C4-2B (cell line): ENCODE measurements around the gene LRBA.

Experiments used
- H3K27ac ChIP-seq: fragments of 450-650 bp; 2 replicates; pipeline ENCODE4 v1.5.1; 2017
- CTCF ChIP-seq: fragments of 450-650 bp; conservative IDR thresholded peaks from 2 replicates; pipeline ENCODE4 v1.5.1; 2017; ENCODE audit warnings: mild to moderate bottlenecking
- ZFX ChIP-seq: fragments of 450-650 bp; IDR thresholded peaks from 2 replicates; pipeline ENCODE4 v1.6.1; 2017

The LRBA gene

DNA sequence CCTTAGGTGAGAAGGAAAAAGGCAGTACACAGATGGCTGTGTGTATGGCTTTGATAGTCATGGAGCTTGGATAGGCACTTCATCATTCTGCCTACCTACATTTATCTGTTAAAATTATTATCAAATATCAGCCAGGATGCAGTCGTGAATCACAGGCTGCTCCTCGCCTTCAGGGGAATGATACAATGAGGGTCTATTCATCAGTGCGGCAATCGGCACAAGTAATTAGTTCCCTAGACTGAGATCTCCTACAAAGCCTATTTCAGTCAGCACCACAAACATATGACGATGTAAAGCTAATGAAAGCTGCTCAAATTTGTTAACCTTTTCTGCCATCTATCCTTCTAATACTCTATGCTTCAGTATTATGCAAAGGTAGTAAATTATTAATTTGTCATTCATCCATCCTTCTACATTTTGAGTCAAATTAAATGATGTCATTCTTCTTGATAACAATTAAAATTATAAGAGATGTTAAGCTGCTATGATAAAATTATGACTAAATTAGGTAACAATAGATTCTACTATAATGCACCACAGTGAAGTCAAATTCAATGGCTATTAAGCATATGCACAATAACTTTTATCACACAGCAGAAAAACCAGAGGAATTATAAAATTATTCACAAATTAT is 414.2 kb downstream of the LRBA start:
- no peak for TF ChIP-seq CTCF
- no peak for TF ChIP-seq ZFX
- H3K27ac ChIP-seq, result no peak overlapping the region

GRCh38 chr4:150599547-150599946 is 415.5 kb downstream of the LRBA start:
- TF ChIP-seq ZFX (no peak), CTCF (no peak)
- no peak overlapping the region for H3K27ac ChIP-seq

- H3K27ac ChIP-seq, result no peak overlapping the region
- no peak for TF ChIP-seq ZFX
- no peak for TF ChIP-seq CTCF
These were observed 416.2 kb downstream of the LRBA start for GRCh38 chr4:150598909-150599308.

DNA sequence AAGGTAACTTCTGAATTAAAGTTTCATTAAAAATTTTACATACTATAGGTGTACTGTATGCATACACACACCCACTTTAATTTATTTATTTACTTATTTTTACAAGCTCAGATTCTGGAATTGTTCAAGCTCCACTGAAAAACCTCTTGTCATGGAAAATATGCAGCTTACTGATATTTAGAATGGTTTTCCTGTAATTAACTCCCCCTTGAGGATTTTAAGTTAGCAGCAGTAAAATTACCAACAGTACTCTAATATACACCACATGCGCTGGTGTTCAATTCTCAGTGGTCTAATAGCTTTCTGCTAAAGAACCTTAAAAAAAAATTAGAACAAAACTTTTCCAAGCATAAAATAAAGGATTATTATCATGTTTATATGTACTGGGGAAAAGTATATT is 421.1 kb downstream of the LRBA start:
- no peak overlapping the region for H3K27ac ChIP-seq
- TF ChIP-seq CTCF, result peak; percentile 50
- no peak for TF ChIP-seq ZFX

DNA sequence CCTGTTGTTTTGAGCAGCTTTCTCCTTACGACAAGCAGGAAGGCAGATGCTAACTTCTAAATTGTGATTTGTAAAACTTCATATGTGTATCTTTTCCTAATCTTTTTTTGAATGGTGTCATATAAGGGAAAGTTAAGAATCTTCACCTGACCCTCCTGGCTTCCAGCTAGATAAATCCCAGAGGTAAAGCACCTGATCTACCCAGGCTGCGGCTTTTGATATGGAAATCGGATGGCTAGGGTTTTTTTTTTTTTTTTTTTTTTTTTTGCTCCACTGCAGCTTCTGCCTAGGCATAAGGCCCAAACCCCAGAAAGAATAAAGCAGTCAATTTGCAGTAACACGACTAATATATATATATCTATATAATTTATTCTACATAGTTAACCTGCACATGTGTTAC is 423.2 kb downstream of the LRBA start:
- TF ChIP-seq ZFX (no peak), CTCF (no peak)
- no peak overlapping the region for H3K27ac ChIP-seq

GRCh38 chr4:150591406-150591805 is 423.7 kb downstream of the LRBA start:
- no peak for TF ChIP-seq ZFX
- TF ChIP-seq CTCF, result no peak
- H3K27ac ChIP-seq, result no peak overlapping the region

- H3K27ac ChIP-seq, result no peak overlapping the region
- no peak for TF ChIP-seq CTCF
- TF ChIP-seq ZFX, result no peak
These were observed 424.5 kb downstream of the LRBA start for GRCh38 chr4:150590631-150591030.
